MCF 10A (cell line): Measurements from ENCODE around the gene SPATA46. TPM values are rescaled to one million over a fixed set of nuclear protein-coding genes. Genes with fewer than 3 reads are reported as not detected.
"Not testable (repeated sequence)": the region's sequence is repeated elsewhere in the genome, so short reads cannot be mapped to it uniquely, and the experiment has no call there.

Source experiments
- BruUV-seq: library from RNA; stranded (reverse); fragments of 400-500 nt; replicated peaks from 2 replicates; lab custom pipeline; 2021; lab: Mats Ljungman, UMichigan
- CTCF ChIA-PET: fragments of 300-600 bp; sonication (Branson Sonifier 250); formaldehyde crosslinking; extraction: SDS; loops from one replicate; lab custom pipeline; 2021; ENCODE audit warnings: antibody characterized with exemption, inconsistent platforms; lab: Yijun Ruan, JAX
- POLR2A ChIA-PET: fragments of 300-600, 350-650 bp; sonication (Branson Sonifier 250); formaldehyde crosslinking; extraction: SDS; loops from one replicate; lab custom pipeline; 2020; ENCODE audit warnings: antibody characterized with exemption, inconsistent platforms; lab: Yijun Ruan, JAX
- DNase-seq: peaks from one replicate; pipeline ENCODE4 v3.0.0-alpha.2; 2018; ENCODE audit not compliant: unreplicated experiment
- H3K27ac Mint-ChIP-seq: one replicate; pipeline ENCODE4 v1.8.0; 2022; ENCODE audit warnings: mild to moderate bottlenecking, low read depth, mixed read lengths; ENCODE audit not compliant: unreplicated experiment
- H3K27me3 Mint-ChIP-seq: one replicate; pipeline ENCODE4 v1.8.0; 2022; ENCODE audit warnings: mixed read lengths; ENCODE audit not compliant: insufficient read depth, unreplicated experiment
- H3K36me3 Mint-ChIP-seq: one replicate; pipeline ENCODE4 v1.8.0; 2022; ENCODE audit warnings: mild to moderate bottlenecking, moderate library complexity, mixed read lengths; ENCODE audit not compliant: insufficient read depth, unreplicated experiment
- H3K4me1 Mint-ChIP-seq: one replicate; pipeline ENCODE4 v1.8.0; 2022; ENCODE audit warnings: mixed read lengths; ENCODE audit not compliant: insufficient read depth, unreplicated experiment
- H3K4me3 Mint-ChIP-seq: one replicate; pipeline ENCODE4 v1.8.0; 2022; ENCODE audit warnings: mild to moderate bottlenecking, moderate library complexity, mixed read lengths; ENCODE audit not compliant: unreplicated experiment
- H3K9me3 Mint-ChIP-seq: one replicate; pipeline ENCODE4 v1.8.0; 2022; ENCODE audit warnings: mixed read lengths; ENCODE audit not compliant: unreplicated experiment
- intact Hi-C: fragments of 100-400 bp; cut with micrococcal nuclease; formaldehyde crosslinking; loops from 2 replicates; pipeline ENCODE4 v1.14.1; 2022
- total RNA-seq: library from RNA; stranded (reverse); gene quantifications from 2 replicates; pipeline ENCODE4 v1.2.3, GENCODE V29; 2022
- TF ChIP-seq, protein P1 (sequence below): fragments of 200-600 bp; IDR thresholded peaks from one replicate; pipeline ENCODE4 v1.8.0; 2022; ENCODE audit warnings: antibody characterized with exemption, mild to moderate bottlenecking; ENCODE audit not compliant: unreplicated experiment

SPATA46 gene
- total RNA-seq, 1 experiment from 2014 or later = not detected

DNA sequence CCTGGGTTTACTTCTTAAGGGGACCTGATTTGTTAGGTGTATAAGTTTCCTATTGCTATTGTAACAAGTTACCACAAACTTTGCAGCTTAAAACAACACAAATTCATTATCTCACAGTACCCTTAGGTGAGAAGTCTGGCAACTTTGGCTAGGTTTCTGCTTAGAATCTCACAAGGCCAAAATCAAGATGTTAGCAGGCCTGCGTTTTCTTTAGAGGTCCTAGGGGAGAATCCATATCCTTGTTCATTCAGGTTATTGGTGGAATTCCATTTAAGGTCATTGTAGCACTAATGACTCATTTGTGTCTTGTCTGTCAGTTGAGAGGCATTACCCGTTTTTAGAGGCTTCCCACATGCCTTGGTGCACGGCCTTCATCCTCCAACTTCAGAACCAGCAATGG, 43.5 kb upstream of the SPATA46 start:
- H3K27me3 Mint-ChIP-seq = no peaks in the 10 kb centered on the region
- no peak for DNase-seq
- H3K27ac Mint-ChIP-seq = no peak overlapping the region
- intact Hi-C loops = no loop called here
- peaks cover 12% of the 10 kb centered on the region for H3K9me3 Mint-ChIP-seq
- H3K36me3 Mint-ChIP-seq = no peaks in the 10 kb centered on the region
- POLR2A ChIA-PET = no interaction called here
- TF ChIP-seq, protein P1, sequence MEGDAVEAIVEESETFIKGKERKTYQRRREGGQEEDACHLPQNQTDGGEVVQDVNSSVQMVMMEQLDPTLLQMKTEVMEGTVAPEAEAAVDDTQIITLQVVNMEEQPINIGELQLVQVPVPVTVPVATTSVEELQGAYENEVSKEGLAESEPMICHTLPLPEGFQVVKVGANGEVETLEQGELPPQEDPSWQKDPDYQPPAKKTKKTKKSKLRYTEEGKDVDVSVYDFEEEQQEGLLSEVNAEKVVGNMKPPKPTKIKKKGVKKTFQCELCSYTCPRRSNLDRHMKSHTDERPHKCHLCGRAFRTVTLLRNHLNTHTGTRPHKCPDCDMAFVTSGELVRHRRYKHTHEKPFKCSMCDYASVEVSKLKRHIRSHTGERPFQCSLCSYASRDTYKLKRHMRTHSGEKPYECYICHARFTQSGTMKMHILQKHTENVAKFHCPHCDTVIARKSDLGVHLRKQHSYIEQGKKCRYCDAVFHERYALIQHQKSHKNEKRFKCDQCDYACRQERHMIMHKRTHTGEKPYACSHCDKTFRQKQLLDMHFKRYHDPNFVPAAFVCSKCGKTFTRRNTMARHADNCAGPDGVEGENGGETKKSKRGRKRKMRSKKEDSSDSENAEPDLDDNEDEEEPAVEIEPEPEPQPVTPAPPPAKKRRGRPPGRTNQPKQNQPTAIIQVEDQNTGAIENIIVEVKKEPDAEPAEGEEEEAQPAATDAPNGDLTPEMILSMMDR = no peak
- BruUV-seq = no TSS peak
- CTCF ChIA-PET = interaction anchor here (0.6 to 0.9 kb wide), 4 partner anchors 39 to 1221 kb away, joined by 3 read pairs; partner anchors contain the start of gene C1orf226
- H3K4me1 Mint-ChIP-seq = peaks cover 9% of the 10 kb centered on the region
- no peak overlapping the region for H3K4me3 Mint-ChIP-seq

DNA sequence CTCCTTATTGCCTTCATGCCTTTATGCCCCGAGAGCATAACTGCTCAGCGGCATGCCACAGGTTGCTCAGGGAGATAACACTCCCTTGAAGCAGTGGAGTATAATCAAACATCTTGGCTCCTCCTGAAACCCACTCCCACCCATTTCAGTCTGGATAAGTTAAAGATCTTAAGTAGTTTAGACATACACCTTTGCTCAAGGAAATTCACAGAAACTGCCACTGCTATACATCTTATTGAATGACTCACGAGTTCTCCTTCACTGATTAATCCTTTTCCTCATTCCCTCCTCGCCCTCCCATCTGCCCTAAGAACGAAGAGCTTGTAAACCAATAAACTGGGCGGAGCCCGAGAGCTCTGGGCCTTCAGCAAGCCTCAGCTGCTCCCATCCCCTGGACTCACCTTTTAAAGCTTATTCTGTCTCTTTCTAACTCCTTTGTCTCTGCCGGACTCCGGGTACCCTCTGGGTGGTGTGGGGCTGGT, 42.8 kb upstream of the SPATA46 start:
- H3K9me3 Mint-ChIP-seq = peaks cover 12% of the 10 kb centered on the region
- H3K36me3 Mint-ChIP-seq, DNase-seq, H3K27ac Mint-ChIP-seq, intact Hi-C loops, POLR2A ChIA-PET, H3K4me3 Mint-ChIP-seq, H3K4me1 Mint-ChIP-seq, BruUV-seq, H3K27me3 Mint-ChIP-seq: not testable (repeated sequence)
- CTCF ChIA-PET = interaction anchor here (0.6 to 1.4 kb wide), 5 partner anchors 9 to 386 kb away, joined by 3 to 7 read pairs (median 3); no protein-coding TSS in a partner anchor

DNA sequence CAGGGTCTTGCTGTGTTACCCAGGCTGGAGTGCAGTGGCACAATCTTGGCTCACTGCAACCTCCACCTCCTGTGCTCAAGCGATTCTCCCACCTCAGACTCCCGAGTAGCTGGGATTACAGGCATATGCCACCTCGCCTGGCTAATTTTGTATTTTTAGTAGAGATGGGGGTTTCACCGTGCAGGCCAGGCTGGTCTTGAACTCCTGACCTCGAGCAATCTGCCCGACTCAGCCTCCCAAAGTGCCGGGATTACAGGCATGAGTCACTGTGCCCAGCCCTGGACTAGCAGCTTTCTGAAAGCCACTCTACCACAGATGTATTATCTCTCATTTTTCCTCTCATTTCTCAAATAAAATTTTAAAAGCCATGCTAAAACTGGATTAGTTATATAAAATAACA, 41.9 kb upstream of the SPATA46 start:
- H3K4me3 Mint-ChIP-seq, H3K36me3 Mint-ChIP-seq, H3K27ac Mint-ChIP-seq, BruUV-seq, intact Hi-C loops, DNase-seq, H3K27me3 Mint-ChIP-seq, H3K4me1 Mint-ChIP-seq: not testable (repeated sequence)
- ChIA-PET CTCF (interaction anchor here (0.6 to 1.4 kb wide), 6 partner anchors 8 to 362 kb away, joined by 3 to 8 read pairs (median 4); no protein-coding TSS in a partner anchor), POLR2A (interaction anchor here (0.6 kb wide), 1 partner anchor 12 kb away, joined by 3 read pairs; no protein-coding TSS in a partner anchor)
- peaks cover 12% of the 10 kb centered on the region for H3K9me3 Mint-ChIP-seq

DNA sequence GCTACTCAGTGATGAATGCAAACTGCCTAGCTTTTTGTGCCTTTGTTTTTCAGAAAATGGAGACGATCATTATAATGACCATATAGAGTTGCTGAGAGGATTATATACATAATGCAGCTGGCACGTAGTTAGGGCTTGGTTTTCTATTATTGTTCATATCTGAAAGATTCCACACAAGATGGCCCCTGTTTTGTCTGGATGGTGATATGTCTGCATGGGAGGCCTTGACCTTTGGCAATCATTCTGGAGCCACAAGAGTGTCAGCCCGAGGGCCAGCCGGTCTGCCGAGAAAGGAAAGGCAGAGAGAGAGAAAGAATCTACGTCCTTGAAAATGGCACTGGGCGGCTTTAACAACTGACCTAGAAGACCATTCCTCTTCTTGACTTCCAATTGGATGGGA, 41.0 kb upstream of the SPATA46 start:
- TF ChIP-seq, protein P1 = no peak
- Mint-ChIP-seq H3K36me3 (no peaks in the 10 kb centered on the region), H3K4me3 (no peak overlapping the region), H3K4me1 (peaks cover 12% of the 10 kb centered on the region), H3K9me3 (peaks cover 12% of the 10 kb centered on the region), H3K27ac (no peak overlapping the region), H3K27me3 (no peaks in the 10 kb centered on the region)
- intact Hi-C loops = no loop called here
- no TSS peak for BruUV-seq
- CTCF ChIA-PET = interaction anchor here (1.2 kb wide), 1 partner anchor 361 kb away, joined by 4 read pairs; no protein-coding TSS in a partner anchor
- DNase-seq = no peak
- POLR2A ChIA-PET = no interaction called here

DNA sequence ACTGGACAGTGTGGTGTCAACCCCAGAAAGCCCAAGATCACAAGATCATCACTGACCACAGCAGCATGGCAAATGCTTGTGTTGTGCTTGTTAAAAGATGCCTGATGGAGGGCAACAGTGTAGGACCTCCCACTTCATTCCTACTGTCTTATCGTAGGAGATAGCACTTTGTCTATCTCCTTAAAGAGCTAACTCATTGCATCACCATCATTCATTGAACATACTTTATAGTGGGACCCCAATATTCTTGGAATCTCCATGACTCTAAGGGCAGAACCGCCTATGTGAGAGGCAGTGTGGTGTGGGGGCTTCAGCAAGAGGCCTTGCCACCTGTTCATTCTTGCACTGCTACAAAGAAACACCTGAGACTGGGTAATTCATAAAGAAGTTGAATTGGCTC, 40.3 kb upstream of the SPATA46 start:
- H3K27me3 Mint-ChIP-seq = no peaks in the 10 kb centered on the region
- H3K9me3 Mint-ChIP-seq = peaks cover 12% of the 10 kb centered on the region
- H3K36me3 Mint-ChIP-seq = no peaks in the 10 kb centered on the region
- no TSS peak for BruUV-seq
- no peak overlapping the region for H3K27ac Mint-ChIP-seq
- DNase-seq = no peak
- no peak overlapping the region for H3K4me3 Mint-ChIP-seq
- TF ChIP-seq, protein P1 = no peak
- peaks cover 16% of the 10 kb centered on the region for H3K4me1 Mint-ChIP-seq
- intact Hi-C loops = no loop called here
- CTCF ChIA-PET = no interaction called here
- POLR2A ChIA-PET = no interaction called here
